HEK293T (cell line): ENCODE results near the gene SLC11A1.

Experiments used
- CTCF ChIA-PET: fragments of 350-600 bp; formaldehyde crosslinking; extraction: SDS; loops from one replicate; lab custom pipeline; 2021; ENCODE audit warnings: antibody characterized with exemption, inconsistent platforms; lab: Yijun Ruan, JAX
- POLR2A ChIA-PET: fragments of 350-600 bp; formaldehyde crosslinking; extraction: SDS; loops from one replicate; lab custom pipeline; 2020; ENCODE audit warnings: antibody characterized with exemption, inconsistent platforms; lab: Yijun Ruan, JAX
- DNase-seq: peaks from one replicate; pipeline ENCODE4 v3.0.0; 2012; ENCODE audit warnings: mixed read lengths; ENCODE audit errors: extremely low spot score
- ARNT ChIP-seq: fragments of 450-650 bp; IDR thresholded peaks from 2 replicates; pipeline ENCODE4 v1.6.1; 2017; ENCODE audit warnings: mild to moderate bottlenecking
- BHLHE40 ChIP-seq: fragments of 450-650 bp; IDR thresholded peaks from 2 replicates; pipeline ENCODE4 v1.6.1; 2016; ENCODE audit warnings: mild to moderate bottlenecking, moderate library complexity, borderline replicate concordance
- CTBP1 ChIP-seq: fragments of 450-650 bp; IDR thresholded peaks from 2 replicates; pipeline ENCODE4 v1.6.1; 2016; ENCODE audit warnings: borderline replicate concordance
- ELF4 ChIP-seq: fragments of 450-650 bp; IDR thresholded peaks from 2 replicates; pipeline ENCODE4 v1.6.1; 2017; ENCODE audit warnings: antibody characterized with exemption
- FOXA1 ChIP-seq: fragments of 450-650 bp; IDR thresholded peaks from 2 replicates; pipeline ENCODE4 v1.6.1; 2016; ENCODE audit warnings: mild to moderate bottlenecking
- FOXK2 ChIP-seq: fragments of 450-650 bp; IDR thresholded peaks from 2 replicates; pipeline ENCODE4 v1.6.1; 2016; ENCODE audit warnings: mild to moderate bottlenecking
- FOXM1 ChIP-seq: fragments of 450-650 bp; IDR thresholded peaks from 2 replicates; pipeline ENCODE4 v1.6.1; 2017; ENCODE audit warnings: mild to moderate bottlenecking, borderline replicate concordance
- HDGF ChIP-seq: fragments of 450-650 bp; IDR thresholded peaks from 2 replicates; pipeline ENCODE4 v1.6.1; 2017; ENCODE audit warnings: antibody characterized with exemption, borderline replicate concordance
- L3MBTL2 ChIP-seq: fragments of 450-650 bp; conservative IDR thresholded peaks from 2 replicates; pipeline ENCODE4 v1.6.1; 2016; ENCODE audit warnings: mild to moderate bottlenecking
- LEF1 ChIP-seq: fragments of 450-650 bp; IDR thresholded peaks from 2 replicates; pipeline ENCODE4 v1.6.1; 2017; ENCODE audit warnings: mild to moderate bottlenecking, borderline replicate concordance
- NFRKB ChIP-seq: fragments of 450-650 bp; IDR thresholded peaks from 2 replicates; pipeline ENCODE4 v1.6.1; 2016; ENCODE audit warnings: mild to moderate bottlenecking, moderate library complexity
- SP1 ChIP-seq: fragments of 450-650 bp; IDR thresholded peaks from 2 replicates; pipeline ENCODE4 v1.6.1; 2017
- SUZ12 ChIP-seq: fragments of 450-650 bp; IDR thresholded peaks from 2 replicates; pipeline ENCODE4 v1.6.1; 2016; ENCODE audit warnings: mild to moderate bottlenecking
- TARDBP ChIP-seq: fragments of 450-650 bp; IDR thresholded peaks from 2 replicates; pipeline ENCODE4 v1.6.1; 2016
- ZNF384 ChIP-seq: fragments of 450-650 bp; IDR thresholded peaks from 2 replicates; pipeline ENCODE4 v1.6.1; 2016
- TF ChIP-seq, protein P1 (sequence below): fragments of 450-650 bp; IDR thresholded peaks from 2 replicates; pipeline ENCODE4 v1.6.1; 2016

Gene SLC11A1

DNA sequence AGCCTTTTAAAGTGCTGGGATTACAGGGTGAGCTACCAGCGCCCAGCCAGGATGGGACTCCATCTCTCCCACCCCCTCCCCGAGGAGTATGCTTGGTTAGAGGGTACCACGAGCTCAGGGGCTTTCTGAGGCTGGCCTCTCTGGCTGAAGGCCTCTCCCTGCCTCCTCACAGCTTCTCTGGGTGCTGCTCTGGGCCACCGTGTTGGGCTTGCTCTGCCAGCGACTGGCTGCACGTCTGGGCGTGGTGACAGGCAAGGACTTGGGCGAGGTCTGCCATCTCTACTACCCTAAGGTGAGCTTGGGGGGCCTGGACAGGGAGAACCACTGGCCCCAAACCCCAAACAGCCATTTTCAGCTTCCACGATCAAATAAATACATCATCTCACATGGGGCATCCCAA is 2.9 kb downstream of the SLC11A1 start:
- POLR2A ChIA-PET: interaction anchor here (0.7 kb wide), 1 partner anchor 62 kb away, joined by 3 read pairs; no protein-coding TSS in a partner anchor
- CTCF ChIA-PET: interaction anchor here (1.0 kb wide), 1 partner anchor 10 kb away, joined by 3 read pairs; no protein-coding TSS in a partner anchor
- no peak for TF ChIP-seq FOXK2
- TF ChIP-seq TARDBP: no peak
- no peak for TF ChIP-seq HDGF
- no peak for TF ChIP-seq ARNT
- no peak for TF ChIP-seq L3MBTL2
- TF ChIP-seq, protein P1, sequence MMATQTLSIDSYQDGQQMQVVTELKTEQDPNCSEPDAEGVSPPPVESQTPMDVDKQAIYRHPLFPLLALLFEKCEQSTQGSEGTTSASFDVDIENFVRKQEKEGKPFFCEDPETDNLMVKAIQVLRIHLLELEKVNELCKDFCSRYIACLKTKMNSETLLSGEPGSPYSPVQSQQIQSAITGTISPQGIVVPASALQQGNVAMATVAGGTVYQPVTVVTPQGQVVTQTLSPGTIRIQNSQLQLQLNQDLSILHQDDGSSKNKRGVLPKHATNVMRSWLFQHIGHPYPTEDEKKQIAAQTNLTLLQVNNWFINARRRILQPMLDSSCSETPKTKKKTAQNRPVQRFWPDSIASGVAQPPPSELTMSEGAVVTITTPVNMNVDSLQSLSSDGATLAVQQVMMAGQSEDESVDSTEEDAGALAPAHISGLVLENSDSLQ: no peak
- no peak for TF ChIP-seq FOXM1
- TF ChIP-seq ELF4: no peak
- TF ChIP-seq SUZ12: no peak
- TF ChIP-seq ZNF384: no peak
- TF ChIP-seq BHLHE40: no peak
- TF ChIP-seq CTBP1: no peak
- DNase-seq: no peak

DNA sequence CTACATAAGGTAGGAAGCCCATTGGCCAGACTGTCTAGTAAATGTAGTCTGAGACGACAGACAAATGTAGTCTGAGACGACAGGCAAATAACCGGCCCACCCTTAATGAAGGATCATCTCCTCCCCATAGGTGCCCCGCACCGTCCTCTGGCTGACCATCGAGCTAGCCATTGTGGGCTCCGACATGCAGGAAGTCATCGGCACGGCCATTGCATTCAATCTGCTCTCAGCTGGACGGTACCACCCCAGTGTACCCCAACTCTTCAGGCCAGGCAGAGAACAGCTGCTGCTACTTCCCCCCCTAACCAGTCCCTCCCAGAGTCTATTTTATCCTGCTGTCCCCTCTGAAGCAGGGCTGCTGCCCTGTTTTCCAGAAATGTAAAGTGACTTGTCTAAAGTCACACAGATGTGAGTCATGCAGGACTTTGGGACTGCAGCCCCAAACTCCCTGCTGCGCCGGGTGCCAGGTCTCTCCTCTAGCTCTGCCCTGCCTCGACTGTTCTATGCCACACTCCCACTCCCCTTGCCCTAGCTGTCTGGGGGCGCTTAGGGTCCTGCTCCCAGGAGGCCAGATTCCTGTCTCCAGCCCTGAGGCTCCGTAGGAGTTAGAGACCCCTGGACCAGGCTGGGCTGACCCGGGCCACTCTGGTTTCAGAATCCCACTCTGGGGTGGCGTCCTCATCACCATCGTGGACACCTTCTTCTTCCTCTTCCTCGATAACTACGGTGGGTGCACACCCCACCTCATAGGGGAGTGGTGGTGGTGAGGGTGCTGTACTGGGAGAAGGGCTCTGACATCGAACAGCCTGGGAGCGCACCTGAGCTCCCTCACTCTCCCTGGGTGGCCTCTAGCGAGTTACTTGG is 4.7 kb downstream of the SLC11A1 start:
- TF ChIP-seq CTBP1 (no peak), ZNF384 (no peak)
- POLR2A ChIA-PET: no interaction called here
- CTCF ChIA-PET: interaction anchor here (0.9 to 1.2 kb wide), 2 partner anchors 84 to 114 kb away, joined by 3 to 4 read pairs; no protein-coding TSS in a partner anchor
- DNase-seq: no peak

DNA sequence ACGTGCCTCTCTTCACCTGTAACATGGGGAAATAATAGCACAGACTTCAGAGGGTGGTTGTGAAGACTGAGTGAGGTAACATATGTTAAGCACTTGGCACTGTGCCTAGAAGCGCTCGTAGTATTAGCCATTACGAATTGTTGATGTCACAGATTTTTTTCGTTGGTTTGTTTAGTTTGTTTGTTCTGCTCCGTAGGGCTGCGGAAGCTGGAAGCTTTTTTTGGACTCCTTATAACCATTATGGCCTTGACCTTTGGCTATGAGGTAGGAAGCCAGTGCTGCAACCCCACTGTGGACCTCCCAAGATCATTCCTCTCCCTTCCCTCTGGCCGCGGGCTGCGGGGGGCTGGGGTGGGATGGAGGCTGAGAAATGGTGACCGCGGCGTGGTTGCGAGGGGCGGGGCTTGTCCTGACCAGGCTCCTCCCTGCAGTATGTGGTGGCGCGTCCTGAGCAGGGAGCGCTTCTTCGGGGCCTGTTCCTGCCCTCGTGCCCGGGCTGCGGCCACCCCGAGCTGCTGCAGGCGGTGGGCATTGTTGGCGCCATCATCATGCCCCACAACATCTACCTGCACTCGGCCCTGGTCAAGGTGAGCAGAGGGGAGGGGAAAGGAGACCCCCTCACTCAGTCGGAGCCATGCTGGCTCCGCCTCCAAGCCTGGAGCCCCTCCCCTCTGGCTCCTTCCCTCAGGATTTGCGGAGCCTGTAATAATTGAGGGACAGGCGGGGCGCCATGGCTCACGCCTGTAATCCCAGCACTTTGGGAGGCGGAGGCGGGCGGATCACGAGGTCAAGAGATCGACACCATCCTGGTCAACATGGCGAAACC is 5.5 kb downstream of the SLC11A1 start:
- TF ChIP-seq FOXM1 (no peak), SUZ12 (no peak), L3MBTL2 (peak; percentile 69), ZNF384 (no peak), LEF1 (no peak), TARDBP (no peak), ARNT (no peak), HDGF (0 out of 2 replicates have a peak, but pooled peaks have one; percentile 78), FOXA1 (no peak), CTBP1 (no peak), SP1 (no peak), ELF4 (no peak)
- TF ChIP-seq, protein P1: peak; percentile 88
- peak; percentile 70 for DNase-seq
- ChIA-PET CTCF (interaction anchor here (0.9 kb wide), 1 partner anchor 85 kb away, joined by 3 read pairs; no protein-coding TSS in a partner anchor), POLR2A (no interaction called here)

DNA sequence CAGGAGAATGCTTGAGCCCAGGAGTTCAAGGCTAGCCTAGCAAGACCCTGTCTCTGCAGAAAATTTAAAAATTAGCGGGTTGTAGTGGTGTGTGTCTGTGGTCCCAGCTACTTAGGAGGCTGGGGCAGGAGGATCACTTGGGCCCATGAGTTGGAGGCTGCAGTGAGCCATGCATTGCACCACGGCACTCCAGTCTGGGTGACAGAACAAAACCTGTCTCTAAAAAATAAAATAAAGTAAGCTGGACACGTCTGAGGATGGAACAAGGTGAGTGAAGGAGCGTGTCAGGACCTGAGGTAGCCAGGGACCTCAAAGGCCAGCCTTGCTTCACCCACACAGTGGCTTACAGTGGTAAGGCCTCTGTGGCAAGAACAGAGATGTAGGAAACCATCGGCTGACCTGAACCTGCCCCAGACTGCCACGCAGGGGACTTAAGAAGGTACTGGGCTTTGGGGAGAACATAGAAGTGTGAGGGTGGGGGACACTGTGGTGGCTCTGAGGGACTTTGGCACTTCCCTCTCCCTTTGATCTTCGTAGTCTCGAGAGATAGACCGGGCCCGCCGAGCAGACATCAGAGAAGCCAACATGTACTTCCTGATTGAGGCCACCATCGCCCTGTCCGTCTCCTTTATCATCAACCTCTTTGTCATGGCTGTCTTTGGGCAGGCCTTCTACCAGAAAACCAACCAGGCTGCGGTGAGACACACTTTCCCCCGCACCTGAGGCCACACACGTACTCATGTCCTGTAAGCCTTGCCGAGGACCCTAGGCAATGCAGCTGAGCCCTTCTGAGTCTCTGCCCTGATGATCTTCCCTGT is 7.5 kb downstream of the SLC11A1 start:
- TF ChIP-seq SP1 (no peak), FOXK2 (no peak), ARNT (no peak)
- no peak for DNase-seq
- CTCF ChIA-PET: no interaction called here
- POLR2A ChIA-PET: no interaction called here

DNA sequence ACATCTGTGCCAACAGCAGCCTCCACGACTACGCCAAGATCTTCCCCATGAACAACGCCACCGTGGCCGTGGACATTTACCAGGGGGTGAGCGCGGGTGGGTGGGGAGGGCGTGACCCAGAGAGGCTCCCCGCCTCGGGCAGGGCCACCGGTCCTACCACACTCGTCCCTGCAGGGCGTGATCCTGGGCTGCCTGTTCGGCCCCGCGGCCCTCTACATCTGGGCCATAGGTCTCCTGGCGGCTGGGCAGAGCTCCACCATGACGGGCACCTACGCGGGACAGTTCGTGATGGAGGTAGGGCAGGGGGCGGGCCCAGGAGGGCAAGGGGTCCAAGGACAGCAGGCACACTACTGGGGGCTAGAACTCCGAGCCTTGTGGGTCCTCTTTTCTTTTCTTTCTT is 9.1 kb downstream of the SLC11A1 start:
- no peak for DNase-seq
- POLR2A ChIA-PET: no interaction called here
- CTCF ChIA-PET: no interaction called here
- TF ChIP-seq NFRKB (no peak), FOXA1 (no peak), TARDBP (no peak), HDGF (no peak), CTBP1 (no peak), FOXK2 (no peak)

DNA sequence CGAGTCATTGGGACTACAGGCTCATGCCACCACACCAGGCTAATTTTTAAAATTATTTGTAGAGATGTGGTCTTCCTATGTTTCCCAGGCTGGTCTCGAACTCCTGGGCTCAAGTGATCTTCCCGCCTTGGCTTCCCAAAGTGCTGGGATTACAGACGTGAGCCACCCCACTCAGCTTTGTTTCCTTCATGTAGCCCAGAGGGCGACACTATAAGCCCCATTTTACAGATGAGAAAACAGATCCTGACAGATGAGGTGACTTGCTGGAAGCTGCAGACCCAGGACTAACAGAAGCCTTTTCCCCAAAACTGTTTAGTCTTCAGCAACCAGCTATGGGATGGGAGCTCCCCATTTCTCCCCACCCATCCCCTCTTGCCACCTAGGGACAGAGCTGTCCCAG is 10.4 kb downstream of the SLC11A1 start:
- ChIA-PET POLR2A (no interaction called here), CTCF (no interaction called here)
- DNase-seq: no peak
- TF ChIP-seq CTBP1 (no peak), NFRKB (no peak)
